ENCODE data around the gene DYTN.

DYTN gene

DNA sequence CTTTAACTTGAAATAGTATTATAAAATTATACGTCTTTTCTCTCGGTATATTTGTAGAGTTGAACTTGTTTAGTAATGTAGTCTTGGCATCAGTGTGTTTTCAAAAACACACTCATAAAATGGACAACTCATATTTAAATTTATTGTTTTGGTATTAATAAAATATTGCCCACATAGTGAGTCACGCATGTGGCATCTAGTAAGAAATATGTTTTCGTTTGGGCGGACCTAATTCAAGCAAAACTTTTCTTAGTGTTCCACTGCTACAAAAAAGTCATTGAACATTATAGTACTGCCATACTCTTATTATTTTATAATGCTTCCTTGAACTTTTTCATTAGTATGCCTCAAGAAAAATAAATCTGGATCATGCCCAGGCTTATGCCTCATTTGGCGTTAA lies 107.0 kb downstream of the DYTN start:
- no peak for DNase-seq

DNA sequence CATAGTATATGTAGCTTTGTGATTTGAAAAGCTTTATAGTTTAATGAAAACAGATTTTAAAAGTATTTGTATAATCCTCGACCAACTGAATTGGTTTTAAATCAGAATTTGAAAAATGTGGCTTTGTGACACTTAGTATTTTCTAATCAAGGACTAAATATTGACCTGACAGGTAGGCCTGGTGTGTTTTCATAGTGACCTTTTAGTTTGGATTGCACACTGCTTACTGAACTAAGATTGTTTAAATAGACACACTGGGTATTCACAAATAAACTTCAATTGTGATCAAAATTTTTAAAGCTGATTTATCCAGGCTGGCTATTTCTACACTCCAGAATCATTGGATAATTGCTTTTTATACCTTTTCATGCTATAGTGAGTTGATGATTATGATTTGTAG lies 107.7 kb downstream of the DYTN start:
- DNase-seq, result no peak

DNA sequence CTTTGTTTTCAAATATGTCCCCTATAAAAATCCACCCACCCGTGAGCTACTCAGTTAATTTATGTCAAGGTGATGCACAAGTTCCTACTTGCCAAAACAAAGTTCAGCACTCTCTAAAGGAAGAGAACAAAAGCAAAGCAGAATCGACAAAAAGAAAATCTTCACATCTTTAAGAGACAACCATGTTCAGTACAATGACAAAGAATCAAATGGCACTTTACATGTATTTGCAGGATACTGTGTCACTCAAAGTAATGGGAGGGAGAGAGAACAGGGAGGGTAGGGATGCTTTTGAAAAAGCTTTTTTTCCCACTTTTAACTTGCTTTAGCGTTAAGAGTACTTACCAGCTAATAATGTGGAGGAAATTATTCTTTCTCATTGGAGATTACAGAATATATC lies 115.0 kb downstream of the DYTN start:
- no peak for DNase-seq

Data from stimulated activated CD4-positive, alpha-beta T cell treated with anti-CD3 and anti-CD28 coated beads, Interleukin-12 subunit alpha, Interleukin-12 subunit beta, amount 100 ng/mL, for 4 hours (primary cell).